Hepatocyte (in vitro differentiated cells): ENCODE measurements around the gene PARD3B.

Experiments
- CTCF ChIP-seq: fragments of 200-600 bp; sonication (generic); IDR thresholded peaks from 2 replicates; pipeline ENCODE4 v1.5.1; 2016; ENCODE audit warnings: antibody characterized with exemption, mild to moderate bottlenecking; ENCODE audit not compliant: poor library complexity
- EZH2phosphoT487 ChIP-seq: fragments of 200-600 bp; sonication (generic); IDR thresholded peaks from one replicate; pipeline ENCODE4 v1.6.1; 2018; ENCODE audit warnings: antibody characterized with exemption, mild to moderate bottlenecking, low read depth, moderate library complexity; ENCODE audit not compliant: unreplicated experiment, severe bottlenecking

DNA sequence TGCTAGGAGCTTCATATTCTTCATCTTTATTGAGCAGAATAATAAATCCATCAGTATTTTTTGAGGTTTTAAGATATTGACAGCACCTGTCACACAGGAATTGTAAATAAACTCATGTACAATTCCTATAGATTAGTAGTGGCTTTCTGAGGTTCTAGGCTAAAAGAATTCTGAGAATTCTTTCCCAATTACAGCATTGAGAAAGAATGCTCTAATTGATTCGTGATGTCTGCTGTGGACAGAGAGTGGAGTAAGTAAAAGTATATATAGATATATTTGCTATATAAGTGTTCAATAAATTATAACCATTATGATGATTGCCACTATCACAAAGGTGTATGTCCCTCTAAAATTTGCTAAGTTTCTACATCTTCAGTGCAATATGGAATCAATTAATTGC is 950.5 kb downstream of the PARD3B start:
- no peak for TF ChIP-seq CTCF
- no peak for TF ChIP-seq EZH2phosphoT487
